COLO829 (cell line): ENCODE results near the gene DDX50.

Experiments used
- DNase-seq: peaks from one replicate; pipeline ENCODE4 v3.0.0; 2012; ENCODE audit warnings: low spot score

The DDX50 gene

GRCh38 chr10:68987611-68988010, 86.5 kb downstream of the DDX50 start:
- DNase-seq, result no peak

GRCh38 chr10:68988530-68989316, 87.6 kb downstream of the DDX50 start, which contains the start of gene KIFBP:
Gene KIFBP, plus strand, starts transcription at chr10:68988803. Its CDS starts 30 bp downstream, at chr10:68988833.
- peak; percentile 93 for DNase-seq

- DNase-seq, result no peak
These were observed 88.3 kb downstream of the DDX50 start for GRCh38 chr10:68989317-68989990.

GRCh38 chr10:68992636-68993440, 91.7 kb downstream of the DDX50 start:
- peak; percentile 30 for DNase-seq
